IPS-18a (cell line): Measurements from ENCODE around the gene HOXC13.

Experiments
- H3K27ac ChIP-seq: one replicate; pipeline ENCODE4 v1.5.1; 2013; ENCODE audit warnings: low read length
- H3K27me3 ChIP-seq: one replicate; pipeline ENCODE4 v1.6.1; 2013; ENCODE audit warnings: mild to moderate bottlenecking, low read length; ENCODE audit not compliant: control insufficient read depth, insufficient read depth
- H3K36me3 ChIP-seq: one replicate; pipeline ENCODE4 v1.6.1; 2013; ENCODE audit warnings: low read depth, low read length; ENCODE audit not compliant: control insufficient read depth
- H3K4me1 ChIP-seq: one replicate; pipeline ENCODE4 v1.6.1; 2013; ENCODE audit warnings: low read depth, low read length; ENCODE audit not compliant: control insufficient read depth
- H3K4me3 ChIP-seq: one replicate; pipeline ENCODE4 v1.5.1; 2013; ENCODE audit warnings: low read length
- H3K9ac ChIP-seq: one replicate; pipeline ENCODE4 v1.6.1; 2013; ENCODE audit warnings: mild to moderate bottlenecking, low read length, moderate library complexity
- H3K9me3 ChIP-seq: one replicate; pipeline ENCODE4 v1.6.1; 2013; ENCODE audit warnings: low read depth, low read length; ENCODE audit not compliant: control insufficient read depth

Gene HOXC13, protein sequence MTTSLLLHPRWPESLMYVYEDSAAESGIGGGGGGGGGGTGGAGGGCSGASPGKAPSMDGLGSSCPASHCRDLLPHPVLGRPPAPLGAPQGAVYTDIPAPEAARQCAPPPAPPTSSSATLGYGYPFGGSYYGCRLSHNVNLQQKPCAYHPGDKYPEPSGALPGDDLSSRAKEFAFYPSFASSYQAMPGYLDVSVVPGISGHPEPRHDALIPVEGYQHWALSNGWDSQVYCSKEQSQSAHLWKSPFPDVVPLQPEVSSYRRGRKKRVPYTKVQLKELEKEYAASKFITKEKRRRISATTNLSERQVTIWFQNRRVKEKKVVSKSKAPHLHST

DNA sequence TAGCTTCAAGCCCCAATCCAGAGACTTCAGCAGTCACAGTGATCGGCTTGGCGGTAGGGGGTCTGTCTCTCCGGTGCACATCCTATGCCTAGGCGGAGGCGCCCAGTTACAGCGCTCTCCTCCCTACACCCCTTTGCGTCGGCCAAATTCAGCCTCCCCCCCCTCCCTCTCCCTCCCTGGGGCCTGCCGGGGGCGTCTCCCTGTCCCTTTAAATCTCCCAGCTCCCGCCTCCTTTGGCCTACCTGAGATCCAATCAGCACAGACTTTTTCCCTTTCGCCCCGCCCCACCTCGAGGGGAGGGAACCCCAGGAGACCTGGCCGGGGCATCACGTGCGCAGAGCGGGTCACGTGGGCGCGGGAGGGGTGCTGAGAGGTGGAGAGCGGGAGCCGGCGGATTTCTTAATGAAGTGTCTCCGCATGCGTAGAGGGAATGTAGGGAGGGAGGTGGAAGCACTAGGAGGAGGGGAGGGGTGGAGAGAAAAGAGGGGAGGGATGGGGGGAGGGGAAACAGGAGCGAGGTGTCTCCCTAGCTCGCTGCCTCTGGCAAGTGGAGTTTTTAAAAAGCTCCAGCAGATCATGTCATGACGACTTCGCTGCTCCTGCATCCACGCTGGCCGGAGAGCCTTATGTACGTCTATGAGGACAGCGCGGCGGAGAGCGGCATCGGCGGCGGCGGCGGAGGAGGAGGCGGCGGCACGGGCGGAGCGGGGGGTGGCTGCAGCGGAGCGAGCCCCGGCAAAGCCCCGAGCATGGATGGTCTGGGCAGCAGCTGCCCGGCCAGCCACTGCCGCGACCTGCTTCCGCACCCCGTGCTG is at the start of gene HOXC13:
HOXC13 (plus strand) TSS at position 506 of the 815 bp plus-strand sequence; CDS start at position 582, 76 bp downstream.
- Histone ChIP-seq H3K4me1 (no peaks in the 10 kb centered on the region), H3K27me3 (peaks cover 100% of the 10 kb centered on the region), H3K9me3 (no peaks in the 10 kb centered on the region), H3K36me3 (no peaks in the 10 kb centered on the region), H3K9ac (no peak within 1 kb of the TSS), H3K27ac (no peak within 1 kb of the TSS), H3K4me3 (no peak within 1 kb of the TSS)

DNA sequence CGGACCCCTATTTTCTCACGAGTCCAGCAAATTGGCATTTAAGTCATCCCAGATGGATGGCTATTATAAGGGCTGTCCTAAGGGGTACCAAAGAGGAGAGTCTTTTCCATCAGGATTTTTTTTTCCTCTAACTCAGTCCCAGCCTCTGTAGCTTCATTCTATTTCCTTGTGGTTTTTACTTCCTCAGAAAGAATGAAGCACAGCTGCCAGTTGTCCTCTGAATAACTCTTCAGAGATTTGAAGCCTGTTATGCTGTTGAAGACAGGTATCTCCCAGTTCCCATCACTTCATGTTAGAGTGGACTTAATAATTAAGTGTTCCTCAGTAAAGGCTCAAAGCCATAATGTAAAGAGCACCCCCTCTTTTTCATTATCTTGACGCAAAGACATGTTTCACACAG is 48.5 kb upstream of the HOXC13 start:
- Histone ChIP-seq H3K9ac (no peak overlapping the region), H3K27me3 (peaks cover 34% of the 10 kb centered on the region), H3K4me1 (no peaks in the 10 kb centered on the region), H3K36me3 (no peaks in the 10 kb centered on the region), H3K4me3 (no peak overlapping the region), H3K27ac (no peak overlapping the region), H3K9me3 (no peaks in the 10 kb centered on the region)

- no peaks in the 10 kb centered on the region for H3K9me3 ChIP-seq
- no peak overlapping the region for H3K27ac ChIP-seq
- no peaks in the 10 kb centered on the region for H3K4me1 ChIP-seq
- H3K4me3 ChIP-seq, result no peak overlapping the region
- peaks cover 44% of the 10 kb centered on the region for H3K27me3 ChIP-seq
- H3K36me3 ChIP-seq, result no peaks in the 10 kb centered on the region
- H3K9ac ChIP-seq, result no peak overlapping the region
These were observed 45.8 kb upstream of the HOXC13 start for GRCh38 chr12:53892762-53893395.

- Histone ChIP-seq H3K36me3 (no peaks in the 10 kb centered on the region), H3K4me1 (no peaks in the 10 kb centered on the region), H3K9me3 (no peaks in the 10 kb centered on the region), H3K4me3 (no peak overlapping the region), H3K27me3 (peaks cover 57% of the 10 kb centered on the region), H3K27ac (no peak overlapping the region), H3K9ac (no peak overlapping the region)
These were observed 39.4 kb upstream of the HOXC13 start for GRCh38 chr12:53899230-53899629.

DNA sequence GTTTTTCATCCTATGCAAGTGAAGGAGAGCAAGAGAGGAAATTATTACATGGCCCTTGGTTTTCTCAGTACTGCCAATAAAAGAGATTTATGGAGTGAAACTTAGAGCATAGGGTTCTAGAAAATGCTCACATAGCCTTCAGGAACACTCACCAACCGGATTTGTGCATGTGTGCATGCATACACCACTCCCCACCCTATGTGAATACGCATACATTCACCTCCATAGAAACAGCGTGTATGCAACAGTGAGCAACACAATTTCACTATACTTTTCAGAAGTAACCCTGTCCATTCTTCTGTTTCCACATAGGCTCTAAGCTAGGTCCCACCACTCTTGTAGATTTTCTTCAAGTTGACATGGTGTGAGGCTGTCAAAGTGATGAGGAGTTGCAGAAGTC is 31.5 kb upstream of the HOXC13 start:
- no peak overlapping the region for H3K4me3 ChIP-seq
- peaks cover 60% of the 10 kb centered on the region for H3K27me3 ChIP-seq
- H3K36me3 ChIP-seq, result no peaks in the 10 kb centered on the region
- no peaks in the 10 kb centered on the region for H3K9me3 ChIP-seq
- no peak overlapping the region for H3K9ac ChIP-seq
- no peaks in the 10 kb centered on the region for H3K4me1 ChIP-seq
- H3K27ac ChIP-seq, result no peak overlapping the region

DNA sequence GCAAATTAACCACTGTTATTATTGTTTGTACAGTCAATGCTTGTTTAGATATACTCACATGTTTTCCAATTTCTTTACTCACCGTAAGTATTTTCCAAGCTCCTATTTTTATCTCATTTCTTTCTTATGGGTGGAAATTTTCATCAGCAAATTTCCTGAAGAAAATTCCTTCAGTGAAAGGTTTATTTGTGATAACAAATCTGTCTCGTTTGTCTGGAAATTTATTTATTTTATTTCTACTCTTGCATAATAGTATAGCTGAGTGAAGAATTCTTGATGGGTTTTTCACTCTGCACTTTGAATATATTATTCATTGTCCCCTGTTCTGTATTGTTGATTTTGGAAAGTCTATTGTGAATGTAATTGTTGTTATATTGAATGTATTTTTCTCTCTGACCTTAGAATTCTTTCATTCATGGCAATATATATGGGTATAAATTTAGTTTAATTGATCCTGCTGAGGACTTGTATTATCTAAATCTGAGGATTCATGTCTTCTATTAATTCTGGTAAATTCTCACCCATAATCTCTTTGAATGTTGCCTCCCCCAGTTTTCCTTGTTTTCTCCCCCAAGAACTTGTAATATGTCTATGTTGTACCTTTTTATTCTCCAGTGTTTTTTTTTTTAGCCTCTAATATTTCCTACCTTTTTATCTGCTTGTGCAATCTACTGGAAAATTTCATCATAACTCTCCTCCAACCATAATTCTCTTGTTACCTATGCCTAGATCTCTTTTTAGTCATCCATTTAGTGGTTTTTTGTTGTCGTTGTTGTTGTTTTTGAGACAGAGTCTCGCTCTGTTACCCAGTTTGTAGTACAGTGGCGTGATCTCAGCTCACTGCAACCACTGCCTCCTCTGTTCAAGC is 21.6 kb upstream of the HOXC13 start:
- no peaks in the 10 kb centered on the region for H3K4me1 ChIP-seq
- peaks cover 86% of the 10 kb centered on the region for H3K27me3 ChIP-seq
- H3K9ac ChIP-seq, result no peak overlapping the region

GRCh38 chr12:53924521-53925405 is 13.9 kb upstream of the HOXC13 start:
- Histone ChIP-seq H3K4me3 (no peak overlapping the region), H3K9ac (no peak overlapping the region)

More for the DNA sequence above, 21.6 kb upstream of the HOXC13 start:
- H3K27ac ChIP-seq, result no peak overlapping the region
- H3K9me3 ChIP-seq, result no peaks in the 10 kb centered on the region
- H3K36me3 ChIP-seq, result no peaks in the 10 kb centered on the region
- H3K4me3 ChIP-seq, result no peak overlapping the region

GRCh38 chr12:53927220-53928029 is 11.2 kb upstream of the HOXC13 start:
- Histone ChIP-seq H3K4me1 (no peaks in the 10 kb centered on the region), H3K4me3 (no peak overlapping the region), H3K27ac (no peak overlapping the region), H3K9me3 (no peaks in the 10 kb centered on the region), H3K36me3 (no peaks in the 10 kb centered on the region), H3K9ac (no peak overlapping the region), H3K27me3 (peaks cover 100% of the 10 kb centered on the region)

More at GRCh38 chr12:53924521-53925405, 13.9 kb upstream of the HOXC13 start:
- Histone ChIP-seq H3K9me3 (no peaks in the 10 kb centered on the region), H3K36me3 (no peaks in the 10 kb centered on the region), H3K27ac (no peak overlapping the region), H3K4me1 (no peaks in the 10 kb centered on the region), H3K27me3 (peaks cover 99% of the 10 kb centered on the region)

- Histone ChIP-seq H3K36me3 (no peaks in the 10 kb centered on the region), H3K9me3 (no peaks in the 10 kb centered on the region), H3K9ac (no peak overlapping the region), H3K4me1 (no peaks in the 10 kb centered on the region), H3K4me3 (no peak overlapping the region), H3K27ac (no peak overlapping the region), H3K27me3 (peaks cover 100% of the 10 kb centered on the region)
These were observed 10.4 kb upstream of the HOXC13 start for GRCh38 chr12:53928054-53928835.
